Mucosa of rectum (tissue), 2 donors: Measurements from ENCODE around the gene ZNF215.
"Not testable (repeated sequence)": the region's sequence is repeated elsewhere in the genome, so short reads cannot be mapped to it uniquely, and the experiment has no call there.

Source experiments
- H3K27ac ChIP-seq, 2 donors: one replicate each; pipeline ENCODE4 v1.7.0; 2013; ENCODE audit warnings: inconsistent platforms in 2 of 2, low read depth in 2 of 2, low read length in 2 of 2
- H3K27me3 ChIP-seq, 2 donors: one replicate each; pipeline ENCODE4 v1.7.0; 2013; ENCODE audit warnings: low read length in 2 of 2; ENCODE audit not compliant: control insufficient read depth in 2 of 2, insufficient read depth in 2 of 2
- H3K36me3 ChIP-seq, 2 donors: one replicate each; pipeline ENCODE4 v1.7.0; 2013; ENCODE audit warnings: low read length in 2 of 2; ENCODE audit not compliant: control insufficient read depth in 2 of 2, insufficient read depth in 2 of 2
- H3K4me1 ChIP-seq, 2 donors: one replicate each; pipeline ENCODE4 v1.7.0; 2013; ENCODE audit warnings: low read length in 2 of 2, mild to moderate bottlenecking in 1 of 2; ENCODE audit not compliant: control insufficient read depth in 2 of 2, insufficient read depth in 2 of 2
- H3K4me3 ChIP-seq, 2 donors: one replicate each; pipeline ENCODE4 v1.7.0; 2013; ENCODE audit warnings: low read length in 2 of 2
- H3K9ac ChIP-seq, 2 donors: one replicate each; pipeline ENCODE4 v1.7.0; 2013; ENCODE audit warnings: low read length in 2 of 2, low read depth in 1 of 2, mild to moderate bottlenecking in 1 of 2
- H3K9me3 ChIP-seq, 2 donors: one replicate each; pipeline ENCODE4 v1.7.0; 2013; ENCODE audit warnings: low read length in 2 of 2; ENCODE audit not compliant: control insufficient read depth in 2 of 2
- donor health status: healthy.
- donor health status: Normal muscosa, but diverticular disease.

The ZNF215 gene

DNA sequence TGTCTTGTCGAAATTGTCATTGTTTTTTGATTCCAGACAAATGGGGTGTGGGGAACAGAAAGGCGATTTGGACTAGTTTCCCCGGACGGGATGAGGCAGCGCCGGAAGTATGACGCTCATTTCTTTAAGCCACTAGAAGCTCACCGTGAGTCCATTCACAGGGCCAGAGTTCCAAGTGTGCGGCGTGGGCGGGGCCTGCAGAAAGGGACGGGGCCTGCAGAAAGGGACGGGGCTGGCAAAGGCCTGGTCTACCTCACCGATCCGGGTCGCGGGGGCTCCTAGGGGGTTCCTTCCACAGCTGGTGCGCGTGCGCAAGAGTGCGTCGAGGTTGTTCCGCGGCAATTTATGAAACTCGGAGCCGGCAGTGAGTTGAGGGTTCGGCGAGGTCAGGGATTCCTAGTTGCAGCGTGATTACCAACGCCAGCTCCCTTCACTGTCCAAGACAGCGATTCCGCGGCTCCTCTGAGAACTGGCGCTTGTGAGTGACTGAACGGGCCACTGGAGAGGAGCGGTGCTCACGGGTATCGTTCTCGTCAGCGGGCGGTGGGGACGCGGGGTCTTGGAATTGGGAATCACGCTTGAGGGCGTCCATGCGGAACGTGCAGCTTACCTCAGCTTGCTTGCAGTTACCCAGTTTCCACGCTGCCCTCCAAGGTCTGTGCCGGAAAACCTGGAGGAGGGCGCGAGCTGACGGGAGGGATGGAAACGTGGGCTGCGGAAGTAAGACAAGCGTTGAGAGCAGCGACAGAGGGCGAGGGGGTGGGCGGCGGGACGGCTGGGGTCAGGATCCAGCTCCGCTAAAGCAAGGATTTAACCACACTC, at the start of gene ZNF215:
ZNF215 (plus strand) TSS at position 219 of the 822 bp plus-strand sequence. CDS start 5,847 bp downstream, outside the sequence.
- H3K27ac ChIP-seq, result peak within 1 kb of the TSS; percentile 70 to 81
- no peaks in the 10 kb centered on the region for H3K9me3 ChIP-seq
- H3K9ac ChIP-seq, result peak within 1 kb of the TSS; percentile 71 to 81
- H3K27me3 ChIP-seq, result no peaks in the 10 kb centered on the region
- peaks cover 6 to 7% of the 10 kb centered on the region in 2 donors for H3K4me1 ChIP-seq
- no peaks in the 10 kb centered on the region for H3K36me3 ChIP-seq
- peak within 1 kb of the TSS; percentile 85 to 96 for H3K4me3 ChIP-seq

DNA sequence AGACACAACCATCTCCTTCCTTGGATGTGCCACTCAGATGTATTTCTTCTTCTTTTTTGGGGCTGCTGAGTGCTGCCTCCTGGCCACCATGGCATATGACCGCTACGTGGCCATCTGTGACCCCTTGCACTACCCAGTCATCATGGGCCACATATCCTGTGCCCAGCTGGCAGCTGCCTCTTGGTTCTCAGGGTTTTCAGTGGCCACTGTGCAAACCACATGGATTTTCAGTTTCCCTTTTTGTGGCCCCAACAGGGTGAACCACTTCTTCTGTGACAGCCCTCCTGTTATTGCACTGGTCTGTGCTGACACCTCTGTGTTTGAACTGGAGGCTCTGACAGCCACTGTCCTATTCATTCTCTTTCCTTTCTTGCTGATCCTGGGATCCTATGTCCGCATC, 49.3 kb upstream of the ZNF215 start:
- Histone ChIP-seq H3K9ac (no peak overlapping the region), H3K4me3 (no peak overlapping the region), H3K4me1 (no peaks in the 10 kb centered on the region), H3K27ac (no peak overlapping the region), H3K27me3 (no peaks in the 10 kb centered on the region), H3K36me3 (no peaks in the 10 kb centered on the region), H3K9me3 (no peaks in the 10 kb centered on the region)

DNA sequence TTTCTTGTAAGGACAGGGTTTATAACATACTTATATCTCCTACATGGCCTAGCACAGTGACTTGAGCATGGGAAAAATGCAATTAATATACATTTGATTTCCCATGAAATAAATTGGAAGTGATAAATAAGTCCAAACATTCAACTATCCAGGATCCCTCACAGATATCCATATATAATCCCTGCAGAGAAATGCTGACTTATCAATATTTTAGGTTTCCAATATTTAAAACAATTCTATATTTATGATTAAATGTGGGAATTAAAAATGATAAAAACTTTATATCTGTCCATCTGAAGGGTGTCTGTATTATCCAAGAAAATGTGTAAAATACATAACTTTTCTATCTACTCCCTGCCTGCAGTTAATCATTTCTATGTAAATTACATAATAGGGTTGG, 43.5 kb upstream of the ZNF215 start:
- H3K4me1 ChIP-seq, result no peaks in the 10 kb centered on the region
- H3K9ac ChIP-seq, result no peak overlapping the region
- H3K27ac ChIP-seq, result no peak overlapping the region
- no peak overlapping the region for H3K4me3 ChIP-seq
- no peaks in the 10 kb centered on the region for H3K9me3 ChIP-seq
- no peaks in the 10 kb centered on the region for H3K36me3 ChIP-seq
- no peaks in the 10 kb centered on the region for H3K27me3 ChIP-seq

DNA sequence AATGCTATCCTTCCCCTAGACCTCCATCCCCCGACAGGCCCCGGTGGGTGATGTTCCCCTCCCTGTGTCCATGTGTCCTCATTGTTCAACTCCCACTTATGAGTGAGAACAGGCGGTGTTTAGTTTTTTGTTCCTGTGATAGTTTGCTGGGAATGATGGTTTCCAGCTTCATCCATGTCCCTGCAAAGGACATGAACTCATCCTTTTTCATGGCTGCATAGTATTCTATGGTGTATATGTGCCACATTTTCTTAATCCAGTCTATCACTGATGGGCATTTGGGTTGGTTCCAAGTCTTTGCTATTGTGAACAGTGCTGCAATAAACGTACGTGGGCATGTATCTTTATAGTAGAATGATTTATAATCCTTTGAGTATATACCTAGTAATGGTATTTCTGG, 38.5 kb upstream of the ZNF215 start:
- not testable (repeated sequence) for H3K9me3 ChIP-seq, H3K36me3 ChIP-seq, H3K27me3 ChIP-seq, H3K9ac ChIP-seq, H3K27ac ChIP-seq, H3K4me3 ChIP-seq, H3K4me1 ChIP-seq

DNA sequence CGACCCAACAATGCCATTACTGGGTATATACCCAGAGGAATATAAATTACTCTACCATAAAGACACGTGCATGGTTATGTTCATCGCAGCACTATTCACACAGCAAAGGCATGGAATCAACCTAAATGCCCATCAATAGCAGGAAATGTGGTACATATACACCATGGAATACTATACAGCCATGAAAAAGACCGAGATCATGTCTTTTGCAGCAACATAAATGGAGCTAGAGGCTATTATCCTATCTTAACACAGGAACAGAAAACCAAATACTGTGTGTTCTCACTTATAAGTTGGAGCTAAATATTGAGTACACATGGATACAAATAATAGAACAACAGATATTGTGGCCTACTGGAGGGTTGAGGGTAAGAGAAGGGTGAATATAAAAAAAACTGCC, 37.4 kb upstream of the ZNF215 start:
- H3K36me3 ChIP-seq, result no peaks in the 10 kb centered on the region
- no peaks in the 10 kb centered on the region for H3K27me3 ChIP-seq
- no peaks in the 10 kb centered on the region for H3K4me1 ChIP-seq
- H3K27ac ChIP-seq, result no peak overlapping the region
- no peak overlapping the region for H3K4me3 ChIP-seq
- no peak overlapping the region for H3K9ac ChIP-seq
- H3K9me3 ChIP-seq, result peaks cover 0 to 2% of the 10 kb centered on the region in 2 donors

DNA sequence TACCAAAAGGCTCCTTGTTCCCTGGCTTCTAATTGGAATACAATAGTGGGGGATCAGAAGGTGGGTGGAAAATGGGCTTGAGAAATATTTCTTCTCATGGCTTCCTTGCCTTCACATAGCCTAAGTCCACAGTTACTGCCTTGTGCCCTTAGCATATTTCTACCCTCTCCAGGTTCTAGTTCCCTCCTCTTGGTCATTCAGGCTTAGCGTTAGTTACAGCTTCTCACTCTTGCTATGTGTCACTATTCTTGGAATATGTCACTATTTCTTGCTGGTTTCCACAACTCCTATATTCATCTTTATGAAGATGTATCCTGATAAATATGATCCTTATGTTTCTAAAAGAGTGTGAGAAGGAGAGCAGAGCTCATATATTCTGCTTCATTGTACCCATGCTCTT, 36.4 kb upstream of the ZNF215 start:
- Histone ChIP-seq H3K9ac (no peak overlapping the region), H3K4me1 (no peaks in the 10 kb centered on the region), H3K4me3 (no peak overlapping the region), H3K36me3 (no peaks in the 10 kb centered on the region), H3K27ac (no peak overlapping the region), H3K27me3 (no peaks in the 10 kb centered on the region), H3K9me3 (peaks cover 0 to 2% of the 10 kb centered on the region in 2 donors)

DNA sequence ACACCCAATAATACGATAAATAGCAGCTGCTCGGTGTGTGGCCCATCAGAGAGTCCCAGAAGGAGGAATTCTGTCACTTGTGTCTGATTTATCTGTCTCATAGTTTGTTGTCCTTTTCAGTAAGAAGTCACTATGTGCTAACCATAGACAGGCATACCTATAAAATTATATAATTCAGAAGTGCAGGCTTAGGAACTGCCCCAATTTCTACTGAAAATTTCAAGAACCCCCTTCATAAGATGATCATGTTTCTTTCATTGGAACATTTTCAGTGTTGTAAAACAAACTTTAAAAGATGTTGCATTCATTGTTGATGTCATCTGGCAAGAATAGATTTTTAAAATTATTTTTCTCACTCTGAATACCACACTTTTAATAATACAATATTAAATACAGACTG, 33.8 kb upstream of the ZNF215 start, which contains the start of gene OR2D2:
OR2D2 (minus strand) TSS at position 101 of the 400 bp plus-strand sequence; CDS start at position 101, 0 bp downstream.
- H3K9me3 ChIP-seq, result peaks cover 0 to 2% of the 10 kb centered on the region in 2 donors
- no peaks in the 10 kb centered on the region for H3K4me1 ChIP-seq
- no peaks in the 10 kb centered on the region for H3K27me3 ChIP-seq
- no peaks in the 10 kb centered on the region for H3K36me3 ChIP-seq
- H3K9ac ChIP-seq, result no peak within 1 kb of the TSS
- H3K4me3 ChIP-seq, result no peak within 1 kb of the TSS
- H3K27ac ChIP-seq, result no peak within 1 kb of the TSS

DNA sequence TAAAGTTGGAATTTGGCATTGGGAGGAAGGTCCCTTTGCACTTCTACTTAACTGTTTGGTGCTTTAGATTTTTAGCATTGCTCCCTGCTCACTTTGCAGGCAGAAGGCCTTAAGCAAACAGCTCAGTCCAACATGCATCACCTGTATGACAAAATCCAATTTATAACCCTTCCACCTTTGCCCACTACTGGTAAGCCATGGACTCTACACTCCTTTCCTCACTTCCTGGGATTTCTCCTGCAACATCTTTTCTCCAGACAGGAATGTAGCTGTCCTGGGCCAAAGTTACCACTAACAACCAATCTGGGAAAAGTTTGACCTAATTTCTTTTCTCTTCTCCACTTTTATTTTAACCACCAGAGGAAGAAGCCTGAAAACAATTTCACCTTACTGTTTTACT, 32.1 kb upstream of the ZNF215 start:
- Histone ChIP-seq H3K9ac (no peak overlapping the region), H3K9me3 (no peaks in the 10 kb centered on the region), H3K4me3 (no peak overlapping the region), H3K27me3 (no peaks in the 10 kb centered on the region), H3K36me3 (no peaks in the 10 kb centered on the region), H3K4me1 (no peaks in the 10 kb centered on the region), H3K27ac (no peak overlapping the region)

DNA sequence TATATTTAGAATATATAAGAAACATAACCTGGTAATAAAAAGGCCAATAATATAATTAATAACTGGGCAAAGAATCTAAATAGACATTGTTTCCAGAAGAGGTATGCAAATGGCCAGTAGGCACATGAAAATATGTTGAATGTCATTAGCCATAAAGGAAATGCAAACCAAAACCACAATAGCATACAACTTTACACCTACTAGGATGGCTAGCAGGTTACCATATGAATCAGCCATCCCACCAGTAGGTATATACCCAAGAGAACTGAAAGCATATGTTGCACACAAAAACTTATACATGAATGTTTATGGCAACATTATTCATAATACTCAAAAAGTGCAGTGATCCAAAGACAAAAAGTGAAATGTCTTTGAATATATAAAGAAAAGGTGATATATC, 31.2 kb upstream of the ZNF215 start:
- Histone ChIP-seq H3K4me1 (no peaks in the 10 kb centered on the region), H3K27me3 (no peaks in the 10 kb centered on the region), H3K9ac (no peak overlapping the region), H3K4me3 (no peak overlapping the region), H3K36me3 (no peaks in the 10 kb centered on the region), H3K27ac (no peak overlapping the region), H3K9me3 (no peaks in the 10 kb centered on the region)

DNA sequence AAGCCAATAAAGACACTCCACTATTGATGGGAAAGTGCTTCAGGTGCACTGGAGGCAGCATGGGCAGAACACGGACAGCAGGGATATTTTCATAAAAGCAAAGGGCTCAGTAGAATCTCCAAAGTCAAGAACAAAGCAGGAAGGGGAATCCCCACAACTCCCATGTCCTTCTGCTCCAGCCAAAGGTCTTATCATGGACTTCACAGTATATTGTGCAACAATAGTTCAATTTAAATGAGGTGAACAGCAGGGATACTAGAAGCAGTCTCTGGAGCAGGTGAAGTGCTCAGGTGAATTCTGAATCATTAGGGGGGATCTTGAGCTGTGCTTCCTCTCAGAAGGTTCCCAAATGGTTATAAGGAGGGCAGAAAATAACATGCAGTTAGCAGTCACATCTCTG, 27.3 kb upstream of the ZNF215 start:
- H3K4me1 ChIP-seq, result no peaks in the 10 kb centered on the region
- no peaks in the 10 kb centered on the region for H3K27me3 ChIP-seq
- no peak overlapping the region for H3K27ac ChIP-seq
- H3K36me3 ChIP-seq, result no peaks in the 10 kb centered on the region
- no peak overlapping the region for H3K9ac ChIP-seq
- no peaks in the 10 kb centered on the region for H3K9me3 ChIP-seq
- no peak overlapping the region for H3K4me3 ChIP-seq
